HL-60/S4 (cell line): ENCODE measurements around the gene HSPA12B.

Experiments
- in situ Hi-C: fragments of 300-500 bp; cut with MboI; formaldehyde crosslinking; loops from 2 replicates; pipeline ENCODE4 v1.14.3; 2022; ENCODE audit warnings: low sequenced_read_pairs

Gene HSPA12B

DNA sequence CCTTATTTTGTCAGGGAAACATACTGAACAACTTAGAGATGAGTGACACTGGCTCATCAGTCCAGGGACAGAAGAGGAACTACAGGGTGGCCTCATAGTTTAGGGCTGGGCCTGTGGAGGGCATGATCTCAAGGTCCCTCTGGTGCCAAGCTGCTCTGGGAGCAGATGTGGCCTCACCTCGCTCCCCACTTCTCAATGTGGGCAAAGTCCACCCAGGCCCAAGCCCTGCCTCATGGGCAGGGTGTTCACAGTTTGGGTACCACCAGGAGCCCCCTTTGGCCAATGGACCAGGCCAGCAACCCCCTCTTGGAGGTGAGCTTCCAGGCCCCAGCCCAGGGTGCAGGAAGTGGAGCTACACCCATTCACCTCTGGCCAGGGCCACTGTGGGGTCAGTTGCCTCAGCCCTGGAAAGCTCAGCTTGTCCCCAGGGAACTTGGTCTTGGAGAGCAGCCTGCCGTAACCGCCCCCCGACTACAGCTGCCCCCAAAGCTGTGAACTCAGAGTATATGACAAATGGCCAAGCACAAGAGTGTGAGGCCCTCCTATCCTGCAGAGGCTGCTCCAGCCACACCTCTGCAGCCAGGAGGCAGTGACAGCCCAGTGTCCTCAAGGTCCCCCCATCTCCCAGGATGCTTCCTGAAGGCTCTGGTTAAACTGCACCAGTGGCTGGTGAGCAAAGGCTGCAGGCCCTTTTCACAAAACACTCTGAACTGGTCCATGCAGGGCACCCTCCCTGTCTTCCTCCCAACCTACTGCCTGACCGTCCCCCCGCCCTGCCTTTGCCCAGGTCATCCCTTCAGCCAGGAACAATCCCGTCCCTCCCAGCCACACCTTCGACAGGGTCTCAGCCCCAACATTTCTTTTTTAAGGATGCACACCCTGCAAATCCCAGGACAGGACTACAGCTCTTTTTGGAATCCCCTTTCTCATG is 31.5 kb downstream of the HSPA12B start:
- in situ Hi-C loops: no loop called here

DNA sequence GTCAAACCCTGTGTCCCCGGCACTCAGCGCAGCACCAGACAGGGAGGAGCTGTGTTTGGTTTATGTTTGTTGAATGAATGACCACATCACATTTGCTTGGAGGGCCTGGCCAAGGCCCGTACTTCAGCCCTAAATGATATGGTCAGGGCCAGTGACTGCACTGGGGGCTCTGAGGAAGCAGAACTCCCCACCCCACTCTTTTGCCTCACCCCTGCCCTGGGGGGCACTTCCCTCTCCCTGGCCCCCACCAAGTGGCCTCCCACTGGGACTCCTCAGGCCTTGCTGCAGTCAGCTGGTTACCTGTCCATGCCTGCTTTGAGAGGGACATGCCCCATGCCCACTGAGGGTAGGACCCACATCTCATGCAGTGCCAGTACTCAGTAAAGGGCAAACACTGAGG is 32.2 kb downstream of the HSPA12B start:
- in situ Hi-C loops: no loop called here

- in situ Hi-C loops: no loop called here
Observed at GRCh38 chr20:3765171-3765882, 32.8 kb downstream of the HSPA12B start.

GRCh38 chr20:3766422-3767109 is 34.1 kb downstream of the HSPA12B start:
- in situ Hi-C loops: no loop called here

DNA sequence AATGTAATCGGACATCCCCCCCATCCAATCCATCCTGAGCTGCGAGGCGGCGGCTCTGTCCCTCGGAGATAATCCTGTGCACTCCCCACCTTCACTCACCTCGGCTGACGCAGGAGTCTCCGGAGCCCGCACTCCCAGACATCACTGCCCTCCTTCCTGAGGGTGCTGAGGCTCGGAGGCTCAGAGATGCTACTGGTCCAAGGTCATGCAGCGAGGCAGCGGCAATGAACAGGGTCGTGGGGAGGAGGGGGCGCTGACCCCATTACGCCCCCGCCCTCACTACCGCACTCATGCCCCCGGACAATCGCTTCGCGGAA is 34.6 kb downstream of the HSPA12B start:
- in situ Hi-C loops: no loop called here

DNA sequence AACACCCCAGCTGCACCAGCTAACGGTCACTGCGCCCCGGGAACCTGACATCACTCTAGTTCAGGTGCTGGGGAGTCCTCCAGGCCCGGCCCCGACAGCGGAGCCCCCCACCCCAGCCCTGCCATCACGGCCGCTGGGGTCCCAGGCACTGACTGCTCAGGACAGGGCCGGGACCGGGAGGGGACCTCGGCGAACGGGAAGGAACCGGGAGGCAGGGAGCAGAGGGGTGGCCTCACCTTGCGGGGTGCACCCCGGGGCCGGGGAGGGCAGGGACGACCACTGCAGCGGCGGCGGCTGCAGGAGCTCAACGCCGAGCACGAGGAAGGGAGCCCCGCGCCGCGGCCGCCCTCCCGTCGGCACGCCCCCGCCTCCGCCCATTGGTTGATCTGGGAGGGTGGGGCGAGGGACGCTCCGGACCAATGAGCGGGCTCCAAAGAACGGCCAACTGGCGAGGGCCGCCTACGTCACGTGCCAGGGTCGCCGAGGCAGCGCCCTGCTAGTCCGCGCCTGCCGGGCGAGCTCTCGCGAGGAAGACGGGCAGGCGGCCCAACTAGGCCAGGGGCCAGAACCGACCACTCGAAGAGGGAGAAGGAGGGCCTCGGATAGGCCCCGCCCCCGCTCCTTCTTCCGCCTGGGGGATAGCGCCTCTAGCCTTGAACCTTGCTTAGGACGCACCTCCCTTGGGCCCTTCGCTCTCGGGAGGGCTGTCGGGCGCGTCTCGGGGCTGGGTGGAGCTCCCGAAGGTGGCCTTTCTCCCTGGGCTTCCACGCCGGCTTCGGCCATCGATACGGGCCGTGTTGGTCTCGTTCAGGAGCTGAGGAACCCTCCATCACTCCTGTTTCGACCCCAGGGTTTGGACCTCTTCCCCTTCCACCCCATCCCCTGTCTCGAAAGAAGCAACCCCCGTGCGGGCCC is 35.2 kb downstream of the HSPA12B start, which contains the start of gene ADISSP:
Gene ADISSP (minus strand): TSS at position 327 of the 915 bp plus-strand sequence. CDS start 7,653 bp downstream, outside the sequence.
- in situ Hi-C loops: no loop called here

GRCh38 chr20:3768342-3769130 is 36.1 kb downstream of the HSPA12B start:
- in situ Hi-C loops: no loop called here

- in situ Hi-C loops: no loop called here
Observed at GRCh38 chr20:3771552-3772058, 39.1 kb downstream of the HSPA12B start.

- in situ Hi-C loops: loop anchor here (25.0 kb wide), 1 partner anchor 312 kb away; no protein-coding TSS in a partner anchor
Observed at GRCh38 chr20:3775457-3776108, 43.1 kb downstream of the HSPA12B start.

DNA sequence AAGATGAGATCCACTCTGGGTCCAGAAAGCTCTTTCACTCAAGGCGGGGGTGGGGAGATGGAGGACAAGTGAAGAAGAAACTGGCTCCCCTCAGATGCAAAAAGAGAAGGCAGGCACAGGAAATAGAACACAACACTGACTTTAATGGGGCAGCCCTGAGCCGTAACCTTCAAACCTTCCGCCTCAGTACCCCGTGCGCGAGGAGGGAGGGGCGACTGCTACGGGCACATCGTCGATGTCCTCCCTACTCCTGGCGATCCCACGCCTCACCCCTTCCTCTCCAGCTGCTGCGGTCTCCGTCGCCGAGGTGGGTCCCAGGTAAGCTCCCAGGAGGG is 44.9 kb downstream of the HSPA12B start:
- in situ Hi-C loops: loop anchor here (25.0 kb wide), 1 partner anchor 310 kb away; no protein-coding TSS in a partner anchor

DNA sequence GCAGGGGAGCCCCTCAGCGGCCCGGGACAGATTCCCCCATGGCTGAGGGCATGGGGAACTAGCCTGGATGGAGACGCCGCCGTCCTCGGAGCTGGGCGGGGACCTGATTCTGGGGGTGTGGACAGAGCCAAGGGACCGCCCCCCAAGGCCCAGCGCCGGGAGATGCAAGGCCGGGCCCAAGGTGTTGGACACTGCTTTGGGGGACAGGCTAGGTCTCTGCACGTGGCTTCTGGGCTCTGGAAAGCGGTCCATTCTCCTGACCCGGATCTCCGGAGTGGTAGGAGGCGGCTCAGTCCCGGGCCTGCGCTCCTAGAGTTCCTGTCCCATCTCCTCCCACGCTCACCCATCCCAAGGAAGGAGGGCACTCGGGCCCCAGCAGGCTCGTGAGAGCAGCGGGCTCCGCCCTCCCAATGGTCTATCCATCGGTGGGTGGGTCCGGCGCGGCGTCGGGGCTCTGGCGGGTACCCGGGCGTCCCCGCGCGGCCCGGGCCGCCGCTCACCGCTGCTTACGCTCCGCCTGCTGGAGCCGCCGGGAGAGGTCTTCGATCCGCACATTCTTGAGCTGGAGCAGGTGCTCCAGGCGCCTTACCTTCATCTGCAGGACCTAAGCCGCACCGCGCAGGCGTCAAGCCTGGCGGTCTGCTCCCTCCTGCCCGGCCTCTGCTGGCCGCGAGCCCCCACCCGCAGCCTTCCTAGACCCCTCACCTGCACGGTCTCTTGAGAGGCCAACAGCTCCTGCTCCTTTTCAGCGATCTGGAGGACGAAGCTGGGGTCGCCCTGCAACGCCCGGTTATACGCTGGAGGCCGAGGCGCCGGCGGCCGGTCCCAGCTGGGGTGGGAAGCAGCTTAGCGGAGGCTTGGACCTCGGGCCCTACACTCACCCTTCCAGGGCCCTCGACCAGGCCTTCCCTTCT is 45.5 kb downstream of the HSPA12B start:
- in situ Hi-C loops: loop anchor here (25.0 kb wide), 1 partner anchor 309 kb away; no protein-coding TSS in a partner anchor

- in situ Hi-C loops: loop anchor here (25.0 kb wide), 1 partner anchor 308 kb away; no protein-coding TSS in a partner anchor
Observed at GRCh38 chr20:3778976-3779375, 46.5 kb downstream of the HSPA12B start.

DNA sequence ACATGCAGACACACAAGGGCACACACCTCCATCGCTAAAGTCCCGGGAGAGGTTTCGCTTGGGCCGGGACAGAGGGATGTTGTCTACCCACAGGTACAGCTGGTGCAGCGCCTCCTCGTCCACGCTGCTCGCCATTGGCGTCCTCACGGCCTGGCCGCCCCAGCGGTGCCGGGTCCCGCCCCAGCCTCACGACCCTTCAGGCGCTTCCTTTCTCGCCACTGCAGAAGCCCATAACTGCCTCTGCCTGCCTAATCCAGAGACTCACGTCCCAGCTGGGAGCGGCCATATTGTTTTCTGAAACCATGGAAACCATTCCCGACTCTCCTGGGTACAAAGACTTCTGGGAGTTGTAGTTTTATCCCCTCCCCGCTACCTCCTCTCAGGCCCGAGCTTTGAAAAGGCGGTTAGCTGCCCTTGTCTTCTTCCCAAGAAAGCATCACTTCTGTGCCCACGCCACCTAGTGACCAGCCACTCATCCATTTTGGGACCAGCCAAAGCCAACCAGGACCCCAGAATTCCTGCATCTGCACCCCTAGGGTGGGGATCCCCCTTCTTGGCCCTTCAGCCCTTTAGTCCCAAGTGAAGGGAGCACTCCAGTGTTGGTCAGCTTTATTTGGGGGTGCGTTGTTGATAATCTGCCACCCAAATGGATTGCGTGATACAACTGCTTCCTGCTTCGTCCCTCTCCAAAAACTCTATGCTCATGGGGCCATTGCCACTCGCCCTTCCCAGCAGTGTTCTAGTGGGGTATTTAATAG is 48.8 kb downstream of the HSPA12B start, which contains the start of gene SPEF1:
Gene SPEF1 (minus strand): TSS at position 296 of the 758 bp plus-strand sequence. CDS start 161 bp downstream, at position 135.
- in situ Hi-C loops: loop anchor here (10.0 to 25.0 kb wide), 2 partner anchors 73 to 306 kb away; no protein-coding TSS in a partner anchor

- in situ Hi-C loops: loop anchor here (10.0 to 25.0 kb wide), 2 partner anchors 72 to 305 kb away; no protein-coding TSS in a partner anchor
Observed at GRCh38 chr20:3782597-3782996, 50.1 kb downstream of the HSPA12B start.

- in situ Hi-C loops: loop anchor here (10.0 to 25.0 kb wide), 2 partner anchors 72 to 304 kb away; no protein-coding TSS in a partner anchor
Observed at GRCh38 chr20:3783068-3783489, 50.6 kb downstream of the HSPA12B start.

- in situ Hi-C loops: loop anchor here (10.0 to 25.0 kb wide), 2 partner anchors 71 to 304 kb away; no protein-coding TSS in a partner anchor
Observed at GRCh38 chr20:3783511-3784195, 51.2 kb downstream of the HSPA12B start.
